B cell (primary cell): Measurements from ENCODE around the gene PGLYRP3. TPM values are rescaled to one million over a fixed set of nuclear protein-coding genes. Genes with fewer than 3 reads are reported as not detected.

ENCODE experiments used
- ATAC-seq: fragments of 200-7000 bp; cut with Tn5 transposase; one replicate; pipeline ENCODE4 v1.10.0; 2021; ENCODE audit warnings: low read depth, mild to moderate bottlenecking, moderate number of reproducible peaks, moderate library complexity
- CTCF ChIA-PET: fragments of 350-600 bp; sonication (Branson Sonifier 250); formaldehyde crosslinking; loops from one replicate; lab custom pipeline; 2021; ENCODE audit warnings: antibody characterized with exemption, inconsistent platforms; lab: Charles Lee
- POLR2A ChIA-PET: fragments of 350-600 bp; sonication (Branson Sonifier 250); formaldehyde crosslinking; loops from one replicate; lab custom pipeline; 2021; ENCODE audit warnings: antibody characterized with exemption; lab: Charles Lee
- DNase-seq: peaks from one replicate; pipeline ENCODE4 v3.0.0; 2013
- H2AFZ ChIP-seq: 2 replicates; pipeline ENCODE4 v1.6.1; 2012; ENCODE audit warnings: mild to moderate bottlenecking, low read depth, low read length; ENCODE audit not compliant: insufficient read depth, poor library complexity, severe bottlenecking
- H3K27ac ChIP-seq, 2 donors: 1 replicate in 1 of 2; 2 replicates in 1 of 2; pipeline ENCODE4 v1.5.1; 2012 to 2013; ENCODE audit warnings: low read length in 2 of 2, mild to moderate bottlenecking in 2 of 2, moderate library complexity in 1 of 2
- H3K27me3 ChIP-seq, 4 experiments: fragments of 200-600 bp in 1 of 4; sonication (generic) in 1 of 4; replicated peaks in 1 of 4; 1 replicate in 2 of 4; 2 replicates in 2 of 4; pipeline versions ENCODE4 v1.6.1 to v1.7.0; 2013 to 2016; ENCODE audit warnings: low read length in 3 of 4, mild to moderate bottlenecking in 2 of 4, mixed read lengths in 1 of 4, moderate library complexity in 1 of 4; ENCODE audit not compliant: insufficient read depth in 4 of 4, control insufficient read depth in 3 of 4; ENCODE audit errors: control extremely low read depth in 1 of 4
- H3K36me3 ChIP-seq, 2 experiments: replicated peaks in 1 of 2; 1 replicate in 1 of 2; 2 replicates in 1 of 2; pipeline versions ENCODE4 v1.6.1 to v1.7.1; 2013; ENCODE audit warnings: low read length in 1 of 2; ENCODE audit not compliant: insufficient read depth in 2 of 2, control insufficient read depth in 1 of 2; ENCODE audit errors: control extremely low read depth in 1 of 2, extremely low read depth in 1 of 2
- H3K4me1 ChIP-seq, 2 donors: fragments of 200-600 bp in 1 of 2; sonication (generic) in 1 of 2; 1 replicate in 1 of 2; 2 replicates in 1 of 2; pipeline versions ENCODE4 v1.5.1 to v1.6.1; 2013 to 2017; ENCODE audit warnings: low read length in 2 of 2; ENCODE audit not compliant: control insufficient read depth in 2 of 2, insufficient read depth in 2 of 2
- H3K4me2 ChIP-seq: replicated peaks from 2 replicates; pipeline ENCODE3; 2012; ENCODE audit warnings: mild to moderate bottlenecking, low read depth, low read length; ENCODE audit not compliant: poor library complexity, severe bottlenecking
- H3K4me3 ChIP-seq, 5 experiments: fragments of 200-600 bp in 1 of 5; sonication (generic) in 1 of 5; 1 replicate in 3 of 5; 2 replicates in 2 of 5; pipeline versions ENCODE4 v1.5.1 to v1.7.0; 2011 to 2016; ENCODE audit warnings: low read length in 4 of 5, mild to moderate bottlenecking in 4 of 5, low read depth in 2 of 5, control low read depth in 1 of 5, moderate library complexity in 1 of 5; ENCODE audit not compliant: insufficient read depth in 1 of 5; ENCODE audit errors: control extremely low read depth in 1 of 5, extremely low read depth in 1 of 5
- H3K79me2 ChIP-seq: fragments of 200-600 bp; sonication (generic); one replicate; pipeline ENCODE4 v1.6.0; 2016; ENCODE audit warnings: low read length; ENCODE audit not compliant: control insufficient read depth, insufficient read depth
- H3K9ac ChIP-seq: fragments of 200-600 bp; sonication (generic); 2 replicates; pipeline ENCODE4 v1.6.1; 2017; ENCODE audit warnings: mild to moderate bottlenecking, low read length, moderate library complexity
- H3K9me3 ChIP-seq, 3 donors: one replicate each; pipeline versions ENCODE4 v1.6.1 to v1.7.1; 2013; ENCODE audit warnings: low read length in 2 of 3; ENCODE audit not compliant: control insufficient read depth in 2 of 3, insufficient read depth in 1 of 3; ENCODE audit errors: control extremely low read depth in 1 of 3
- H4K20me1 ChIP-seq: 2 replicates; pipeline ENCODE4 v1.6.0; 2012; ENCODE audit warnings: mild to moderate bottlenecking, low read length; ENCODE audit not compliant: insufficient read depth, control insufficient read depth, poor library complexity, severe bottlenecking
- H3K27ac Mint-ChIP-seq: one replicate; pipeline ENCODE4 v1.8.0; 2021; ENCODE audit warnings: mixed read lengths
- H3K27me3 Mint-ChIP-seq: one replicate; pipeline ENCODE4 v1.8.0; 2021; ENCODE audit warnings: mixed read lengths
- H3K4me1 Mint-ChIP-seq: one replicate; pipeline ENCODE4 v1.8.0; 2021; ENCODE audit warnings: mixed read lengths
- H3K4me3 Mint-ChIP-seq: one replicate; pipeline ENCODE4 v1.8.0; 2021; ENCODE audit warnings: mixed read lengths
- H3K9me3 Mint-ChIP-seq: one replicate; pipeline ENCODE4 v1.8.0; 2022; ENCODE audit warnings: mixed read lengths; ENCODE audit not compliant: insufficient read depth
- EZH2 ChIP-seq: IDR thresholded peaks from 2 replicates; pipeline ENCODE4 v1.6.1; 2012; ENCODE audit warnings: borderline replicate concordance, low read depth, mild to moderate bottlenecking, moderate library complexity, low read length; ENCODE audit not compliant: insufficient read depth, poor library complexity, severe bottlenecking
- WGBS: methylation state at CpG from one replicate; pipeline ENCODE4 v1.1.5; 2013; ENCODE audit warnings: missing lambda C conversion rate; ENCODE audit not compliant: insufficient coverage; 5-methylcytosine and 5-hydroxymethylcytosine counted together
- intact Hi-C: fragments of 100-400 bp; cut with micrococcal nuclease; formaldehyde crosslinking; loops from one replicate; pipeline ENCODE4 v1.10.0; 2022
- polyA plus RNA-seq: library from polyadenylated mRNA; depleted of rRNA; stranded (reverse); fragments of >200 nt; gene quantifications from 2 replicates; pipeline ENCODE4 v1.2.3, GENCODE V29; 2012
- total RNA-seq, 2 donors: library from RNA; stranded (reverse); fragments of 120-200 nt in 1 of 2; gene quantifications; 1 replicate in 1 of 2; 2 replicates in 1 of 2; pipeline versions ENCODE4 v1.2.3 to v1.2.4, GENCODE V29; 2013 to 2022
- TF ChIP-seq, protein P1 (sequence below): fragments of 200-600 bp; IDR thresholded peaks from one replicate; pipeline ENCODE4 v1.8.0; 2022; ENCODE audit warnings: antibody characterized with exemption, mild to moderate bottlenecking

PGLYRP3 gene
- total and polyA plus RNA-seq, 2 donors (not counting 1 experiment from before 2014, with no cell fraction given), result not detected

GRCh38 chr1:153356392-153357075 lies 43.8 kb upstream of the PGLYRP3 start:
- Histone ChIP-seq H3K4me2 (no peak overlapping the region), H2AFZ (no peak overlapping the region), H3K79me2 (no peaks in the 10 kb centered on the region), H3K27ac (no peak overlapping the region), H3K36me3 (no peaks in the 10 kb centered on the region), H3K9me3 (no peaks in the 10 kb centered on the region), H3K27me3 (peaks cover 0 to 7% (median 3%) of the 10 kb centered on the region in 4 experiments), H4K20me1 (no peaks in the 10 kb centered on the region), H3K9ac (no peak overlapping the region), H3K4me1 (peaks cover 10 to 12% of the 10 kb centered on the region in 2 donors), H3K4me3 (peak overlapping the region in 1 of 5 experiments; percentile 26)
- no peak overlapping the region for H3K27ac Mint-ChIP-seq
- ATAC-seq (no peak), DNase-seq (no peak)
- H3K4me3 Mint-ChIP-seq, result no peak overlapping the region
- no peaks in the 10 kb centered on the region for H3K9me3 Mint-ChIP-seq
- peaks cover 20% of the 10 kb centered on the region for H3K4me1 Mint-ChIP-seq
- POLR2A ChIA-PET, result no interaction called here
- H3K27me3 Mint-ChIP-seq, result peaks cover 46% of the 10 kb centered on the region
- 92% methylated on average over 8 of the region's 8 CpGs for WGBS
- no peak for TF ChIP-seq EZH2
- TF ChIP-seq, protein P1, sequence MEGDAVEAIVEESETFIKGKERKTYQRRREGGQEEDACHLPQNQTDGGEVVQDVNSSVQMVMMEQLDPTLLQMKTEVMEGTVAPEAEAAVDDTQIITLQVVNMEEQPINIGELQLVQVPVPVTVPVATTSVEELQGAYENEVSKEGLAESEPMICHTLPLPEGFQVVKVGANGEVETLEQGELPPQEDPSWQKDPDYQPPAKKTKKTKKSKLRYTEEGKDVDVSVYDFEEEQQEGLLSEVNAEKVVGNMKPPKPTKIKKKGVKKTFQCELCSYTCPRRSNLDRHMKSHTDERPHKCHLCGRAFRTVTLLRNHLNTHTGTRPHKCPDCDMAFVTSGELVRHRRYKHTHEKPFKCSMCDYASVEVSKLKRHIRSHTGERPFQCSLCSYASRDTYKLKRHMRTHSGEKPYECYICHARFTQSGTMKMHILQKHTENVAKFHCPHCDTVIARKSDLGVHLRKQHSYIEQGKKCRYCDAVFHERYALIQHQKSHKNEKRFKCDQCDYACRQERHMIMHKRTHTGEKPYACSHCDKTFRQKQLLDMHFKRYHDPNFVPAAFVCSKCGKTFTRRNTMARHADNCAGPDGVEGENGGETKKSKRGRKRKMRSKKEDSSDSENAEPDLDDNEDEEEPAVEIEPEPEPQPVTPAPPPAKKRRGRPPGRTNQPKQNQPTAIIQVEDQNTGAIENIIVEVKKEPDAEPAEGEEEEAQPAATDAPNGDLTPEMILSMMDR, result no peak
- CTCF ChIA-PET, result interaction anchor here (4.9 kb wide), 1 partner anchor 139 kb away, joined by 22 read pairs; no protein-coding TSS in a partner anchor
- intact Hi-C loops, result no loop called here

GRCh38 chr1:153355445-153356071 lies 42.8 kb upstream of the PGLYRP3 start:
- no peak overlapping the region for H3K9ac ChIP-seq
- H3K27me3 Mint-ChIP-seq, result peaks cover 46% of the 10 kb centered on the region
- peaks cover 20% of the 10 kb centered on the region for H3K4me1 Mint-ChIP-seq
- H4K20me1 ChIP-seq, result no peaks in the 10 kb centered on the region
- H3K4me2 ChIP-seq, result no peak overlapping the region
- H3K9me3 Mint-ChIP-seq, result no peaks in the 10 kb centered on the region
- no peak overlapping the region for H3K27ac Mint-ChIP-seq
- no peak for ATAC-seq
- H3K36me3 ChIP-seq, result no peaks in the 10 kb centered on the region
- H3K4me3 ChIP-seq, result no peak overlapping the region
- ChIA-PET CTCF (interaction anchor here (0.9 to 4.9 kb wide), 2 partner anchors 140 to 190 kb away, joined by 3 to 22 read pairs; no protein-coding TSS in a partner anchor), POLR2A (no interaction called here)
- no peak for DNase-seq
- TF ChIP-seq EZH2, result no peak
- TF ChIP-seq, protein P1, result peak; percentile 16
- no peak overlapping the region for H2AFZ ChIP-seq
- H3K79me2 ChIP-seq, result no peaks in the 10 kb centered on the region
- H3K9me3 ChIP-seq, result no peaks in the 10 kb centered on the region
- peaks cover 10 to 12% of the 10 kb centered on the region in 2 donors for H3K4me1 ChIP-seq
- intact Hi-C loops, result no loop called here
- WGBS, result 66% methylated on average over 5 of the region's 10 CpGs
- H3K4me3 Mint-ChIP-seq, result no peak overlapping the region
- no peak overlapping the region for H3K27ac ChIP-seq
- H3K27me3 ChIP-seq, result peaks cover 0 to 7% (median 3%) of the 10 kb centered on the region in 4 experiments
